H1 (cell line): ENCODE results near the gene TUBGCP3. TPM values are rescaled to one million over a fixed set of nuclear protein-coding genes. Genes with fewer than 3 reads are reported as not detected.

Experiments used
- CTCF ChIA-PET: fragments of 300-600 bp; sonication (Branson Sonifier 250); formaldehyde crosslinking; loops from one replicate; lab custom pipeline; 2021; ENCODE audit not compliant: partially characterized antibody; lab: Charles Lee
- POLR2A ChIA-PET: fragments of 300-600 bp; sonication (Branson Sonifier 250); formaldehyde crosslinking; loops from one replicate; lab custom pipeline; 2021; ENCODE audit warnings: inconsistent platforms; ENCODE audit not compliant: partially characterized antibody; lab: Charles Lee
- DNase-seq, 2 experiments: peaks; one replicate each; pipeline versions ENCODE4 v3.0.0 to v3.0.0-alpha.2; 2010 to 2022; ENCODE audit warnings: low spot score in 2 of 2, low read depth in 1 of 2, mixed read lengths in 1 of 2
- FAIRE-seq: peaks from 2 replicates; lab custom pipeline; 2011; peaks lifted over from hg19 to GRCh38; lab: Jason Lieb, UNC
- H2AFZ ChIP-seq: 2 replicates; pipeline ENCODE4 v1.8.1; 2012; ENCODE audit warnings: low read length, inconsistent platforms
- H2AK5ac ChIP-seq: 2 replicates; pipeline ENCODE4 v1.6.1; 2013; ENCODE audit warnings: low read depth, low read length
- H2BK120ac ChIP-seq: replicated peaks from 2 replicates; pipeline ENCODE3; 2013; ENCODE audit warnings: low read depth, low read length, inconsistent platforms
- H2BK12ac ChIP-seq: 2 replicates; pipeline ENCODE4 v1.6.1; 2013; ENCODE audit warnings: low read depth, low read length
- H2BK15ac ChIP-seq: 2 replicates; pipeline ENCODE4 v1.6.1; 2013; ENCODE audit warnings: low read length
- H2BK20ac ChIP-seq: 2 replicates; pipeline ENCODE4 v1.6.1; 2013; ENCODE audit warnings: low read length
- H2BK5ac ChIP-seq: 2 replicates; pipeline ENCODE4 v1.6.1; 2013; ENCODE audit warnings: low read depth, low read length
- H3K14ac ChIP-seq: 2 replicates; pipeline ENCODE4 v1.6.1; 2013; ENCODE audit warnings: inconsistent platforms; ENCODE audit not compliant: insufficient read length
- H3K18ac ChIP-seq: 2 replicates; pipeline ENCODE4 v1.6.1; 2013; ENCODE audit warnings: low read length; ENCODE audit errors: extremely low read depth
- H3K23ac ChIP-seq: 2 replicates; pipeline ENCODE4 v1.6.1; 2013; ENCODE audit warnings: inconsistent platforms; ENCODE audit not compliant: insufficient read length
- H3K23me2 ChIP-seq: 2 replicates; pipeline ENCODE4 v1.6.1; 2013; ENCODE audit warnings: low read depth, low read length
- H3K27ac ChIP-seq: 2 replicates; pipeline ENCODE4 v1.6.1; 2011; ENCODE audit warnings: low read depth, low read length, inconsistent platforms
- H3K27me3 ChIP-seq, 4 experiments: replicated peaks in 1 of 4; 1 replicate in 1 of 4; 2 replicates in 3 of 4; pipeline versions ENCODE4 v1.6.1 to v1.8.1; 2011 to 2013; ENCODE audit warnings: low read length in 3 of 4, mild to moderate bottlenecking in 3 of 4, inconsistent platforms in 2 of 4, mixed read lengths in 2 of 4, moderate library complexity in 1 of 4; ENCODE audit not compliant: control insufficient read depth in 3 of 4, insufficient read depth in 3 of 4; ENCODE audit errors: extremely low read depth in 1 of 4
- H3K36me3 ChIP-seq, 4 experiments: 2 replicates each; pipeline versions ENCODE4 v1.6.1 to v1.8.1; 2011 to 2013; ENCODE audit warnings: mild to moderate bottlenecking in 4 of 4, low read length in 3 of 4, moderate library complexity in 2 of 4, control low read depth in 1 of 4, inconsistent platforms in 1 of 4; ENCODE audit not compliant: insufficient read depth in 4 of 4, control insufficient read depth in 2 of 4
- H3K4ac ChIP-seq: replicated peaks from 2 replicates; pipeline ENCODE3; 2013; ENCODE audit warnings: low read length, low read depth, mixed read lengths, inconsistent platforms; ENCODE audit not compliant: insufficient read length
- H3K4me1 ChIP-seq, 4 experiments: replicated peaks in 1 of 4; 1 replicate in 1 of 4; 2 replicates in 3 of 4; pipeline versions ENCODE4 v1.6.1 to v1.8.1; 2011 to 2013; ENCODE audit warnings: low read length in 3 of 4, inconsistent platforms in 2 of 4, mixed read lengths in 1 of 4; ENCODE audit not compliant: insufficient read depth in 4 of 4, control insufficient read depth in 3 of 4
- H3K4me2 ChIP-seq, 2 experiments: 2 replicates each; pipeline versions ENCODE4 v1.6.1 to v1.8.1; 2011 to 2013; ENCODE audit warnings: low read depth in 2 of 2, low read length in 2 of 2, control low read depth in 1 of 2, inconsistent platforms in 1 of 2, mild to moderate bottlenecking in 1 of 2; ENCODE audit not compliant: insufficient read depth in 1 of 2
- H3K4me3 ChIP-seq, 4 experiments: fragments of 200-600, 300-600 bp in 1 of 4; sonication (generic), shearing (Covaris generic), sonication (Bioruptor Twin) in 1 of 4; 2 replicates each; pipeline versions ENCODE4 v1.5.1 to v1.8.1; 2011 to 2016; ENCODE audit warnings: low read length in 4 of 4, low read depth in 3 of 4, control low read depth in 2 of 4, inconsistent platforms in 2 of 4, mild to moderate bottlenecking in 2 of 4, mixed read lengths in 1 of 4, moderate library complexity in 1 of 4; ENCODE audit not compliant: insufficient read depth in 2 of 4; ENCODE audit errors: extremely low read depth in 1 of 4
- H3K56ac ChIP-seq: replicated peaks from 2 replicates; pipeline ENCODE3; 2013; ENCODE audit warnings: low read depth, mild to moderate bottlenecking, mixed read lengths, low read length, inconsistent platforms; ENCODE audit not compliant: insufficient read length
- H3K79me1 ChIP-seq: 2 replicates; pipeline ENCODE4 v1.6.1; 2013; ENCODE audit warnings: low read depth, low read length, control low read depth
- H3K79me2 ChIP-seq, 2 experiments: 2 replicates each; pipeline versions ENCODE4 v1.6.1 to v1.8.1; 2012 to 2013; ENCODE audit warnings: low read length in 2 of 2, mild to moderate bottlenecking in 2 of 2, inconsistent platforms in 1 of 2; ENCODE audit not compliant: insufficient read depth in 2 of 2, control insufficient read depth in 1 of 2
- H3K9ac ChIP-seq, 4 experiments: replicated peaks in 1 of 4; 1 replicate in 1 of 4; 2 replicates in 3 of 4; pipeline versions ENCODE4 v1.6.1 to v1.8.1; 2011 to 2013; ENCODE audit warnings: low read depth in 3 of 4, low read length in 3 of 4, control low read depth in 2 of 4, mild to moderate bottlenecking in 2 of 4, moderate library complexity in 2 of 4, inconsistent platforms in 1 of 4; ENCODE audit errors: extremely low read depth in 1 of 4
- H3K9me3 ChIP-seq, 2 experiments: 2 replicates each; pipeline versions ENCODE4 v1.6.1 to v1.8.1; 2012 to 2013; ENCODE audit warnings: mild to moderate bottlenecking in 2 of 2, moderate library complexity in 2 of 2, control low read depth in 1 of 2, inconsistent platforms in 1 of 2, low read depth in 1 of 2, low read length in 1 of 2, mixed read lengths in 1 of 2; ENCODE audit not compliant: insufficient read depth in 2 of 2
- H4K20me1 ChIP-seq, 2 experiments: replicated peaks in 1 of 2; 2 replicates each; pipeline versions ENCODE3 to v1.8.1; 2011 to 2013; ENCODE audit warnings: inconsistent platforms in 2 of 2, low read length in 2 of 2, mild to moderate bottlenecking in 1 of 2; ENCODE audit not compliant: insufficient read depth in 2 of 2, control insufficient read depth in 1 of 2
- H4K5ac ChIP-seq: 2 replicates; pipeline ENCODE4 v1.6.1; 2013; ENCODE audit warnings: low read length, low read depth, mixed read lengths, inconsistent platforms; ENCODE audit not compliant: insufficient read length
- H4K8ac ChIP-seq: 2 replicates; pipeline ENCODE4 v1.8.0; 2013; ENCODE audit warnings: mild to moderate bottlenecking, moderate library complexity, low read length, inconsistent platforms; ENCODE audit not compliant: insufficient read depth; ENCODE audit errors: extremely low read depth
- H4K91ac ChIP-seq: replicated peaks from 2 replicates; pipeline ENCODE3; 2013; ENCODE audit warnings: low read length, mixed read lengths, inconsistent platforms; ENCODE audit not compliant: insufficient read length
- BCL11A ChIP-seq, 2 experiments: IDR thresholded peaks; one replicate each; pipeline ENCODE4 v1.6.1; 2011; ENCODE audit warnings: low read depth in 2 of 2, low read length in 2 of 2, mild to moderate bottlenecking in 2 of 2
- CBX5 ChIP-seq: fragments of 300-800, 300-1000 bp; sonication (generic); IDR thresholded peaks from 2 replicates; pipeline ENCODE4 v1.7.1; 2016; ENCODE audit warnings: antibody characterized with exemption, low read length, low read depth
- CEBPB ChIP-seq: IDR thresholded peaks from 2 replicates; pipeline ENCODE4 v1.6.1; 2012; ENCODE audit warnings: low read depth, low read length
- CTCF ChIP-seq, 3 experiments: IDR thresholded peaks; 1 replicate in 2 of 3; 2 replicates in 1 of 3; pipeline versions ENCODE4 v1.5.1 to v1.6.1; 2011; ENCODE audit warnings: low read length in 3 of 3, mild to moderate bottlenecking in 3 of 3, inconsistent platforms in 2 of 3, low read depth in 1 of 3, moderate library complexity in 1 of 3; ENCODE audit not compliant: insufficient read depth in 1 of 3; ENCODE audit errors: control extremely low read depth in 1 of 3
- KDM4A ChIP-seq: IDR thresholded peaks from one replicate; pipeline ENCODE4 v1.7.1; 2012; ENCODE audit warnings: low read depth, mild to moderate bottlenecking, moderate library complexity, low read length, inconsistent platforms; ENCODE audit not compliant: severe bottlenecking
- KDM5A ChIP-seq: fragments of 200-600 bp; IDR thresholded peaks from 2 replicates; pipeline ENCODE4 v1.7.1; 2012; ENCODE audit warnings: mild to moderate bottlenecking, low read length, inconsistent platforms, mixed read lengths
- NANOG ChIP-seq: IDR thresholded peaks from 2 replicates; pipeline ENCODE4 v1.6.1; 2011; ENCODE audit warnings: low read length, low read depth, mild to moderate bottlenecking, inconsistent platforms; ENCODE audit not compliant: insufficient read depth, poor library complexity, severe bottlenecking
- RXRA ChIP-seq: IDR thresholded peaks from 2 replicates; pipeline ENCODE4 v1.6.1; 2011; ENCODE audit warnings: low read depth, mild to moderate bottlenecking, low read length, moderate library complexity; ENCODE audit not compliant: insufficient read depth
- SAP30 ChIP-seq: fragments of 300-600 bp; sonication (generic); IDR thresholded peaks from 2 replicates; pipeline ENCODE4 v1.7.1; 2012; ENCODE audit warnings: low read length, moderate library complexity, mild to moderate bottlenecking, inconsistent platforms; ENCODE audit not compliant: insufficient read depth, insufficient replicate concordance
- TBP ChIP-seq: IDR thresholded peaks from 2 replicates; pipeline ENCODE4 v1.6.1; 2011; ENCODE audit warnings: low read depth, low read length, improper control_type of control experiment
- ZNF274 ChIP-seq: IDR thresholded peaks from 2 replicates; pipeline ENCODE4 v1.7.0; 2012; ENCODE audit warnings: low read length, borderline replicate concordance; ENCODE audit errors: extremely low read depth
- WGBS, 2 experiments: shearing (Covaris generic) in 1 of 2; methylation state at CpG; one replicate each; pipeline versions ENCODE4 v1.1.6 to v1.1.7; 2013 to 2015; ENCODE audit warnings: low lambda C conversion rate in 2 of 2, mixed read lengths in 2 of 2, inconsistent platforms in 1 of 2, low coverage in 1 of 2, missing lambda C conversion rate in 1 of 2; ENCODE audit not compliant: insufficient replicate concordance in 2 of 2, insufficient coverage in 1 of 2, insufficient read length in 1 of 2; ENCODE audit errors: extremely low coverage in 1 of 2, missing lambda C conversion rate in 1 of 2; 5-methylcytosine and 5-hydroxymethylcytosine counted together
- polyA plus RNA-seq, 7 experiments: library from polyadenylated mRNA; depleted of rRNA in 3 of 7; stranded (reverse) in 5 of 7; unstranded in 2 of 7; fragments of >200 nt in 5 of 7; fragments of 200-250 nt in 2 of 7; gene quantifications; 1 replicate in 5 of 7; 2 replicates in 1 of 7; 4 replicates in 1 of 7; pipeline versions ENCODE4 v1.2.1 to v1.2.3, GENCODE V29; 2011 to 2013; ENCODE audit warnings: missing spikeins in 2 of 7, mixed read lengths in 2 of 7
- total RNA-seq: library from RNA; stranded (reverse); fragmentation: NEBNext Ultra II Directional; extraction: Animal tissue kit (Norgen Biotek cat#: 25700); gene quantifications from 2 replicates; pipeline ENCODE4 v1.2.1, GENCODE V29; 2021

TUBGCP3 gene
- total and polyA plus RNA-seq, 2 of the 8 experiments (the other 6 are each of a cell fraction or from before 2014, with no cell fraction given) = 27.0 to 31.7 TPM

- H3K56ac ChIP-seq = no peak overlapping the region
- H4K20me1 ChIP-seq = peaks cover 4 to 12% of the 10 kb centered on the region in 2 experiments
- TF ChIP-seq CTCF (IDR thresholded peaks at IDR 0.05; ENCODE audit: control extremely low read depth in 1 of 3, insufficient read depth in 1 of 3, low read depth in 1 of 3, low read length in 3 of 3) (no peak), TBP (no peak), ZNF274 (no peak), KDM4A (no peak), BCL11A (IDR thresholded peaks at IDR 0.05; ENCODE audit: low read depth in 2 of 2, low read length in 2 of 2) (no peak), SAP30 (no peak), CEBPB (no peak), NANOG (no peak), CBX5 (no peak), RXRA (no peak), KDM5A (no peak)
Measured at GRCh38 chr13:112572366-112572765, 15.6 kb downstream of the TUBGCP3 start.

More at GRCh38 chr13:112572366-112572765, 15.6 kb downstream of the TUBGCP3 start:
- Histone ChIP-seq H2BK5ac (no peak overlapping the region), H3K23ac (no peak overlapping the region), H3K4me3 (no peak overlapping the region), H3K18ac (no peak overlapping the region), H3K9ac (no peak overlapping the region), H4K5ac (no peak overlapping the region), H3K79me1 (peaks cover 14% of the 10 kb centered on the region; the same call in 1 of the 2 replicates), H2BK120ac (no peak overlapping the region), H2BK15ac (no peak overlapping the region), H2BK12ac (no peak overlapping the region), H2BK20ac (no peak overlapping the region), H3K27ac (no peak overlapping the region), H3K36me3 (peaks cover 5 to 13% (median 9%) of the 10 kb centered on the region in 4 experiments), H4K8ac (no peak overlapping the region), H3K14ac (no peak overlapping the region), H3K4me1 (peaks cover 0 to 15% (median 3%) of the 10 kb centered on the region in 4 experiments; a peak in 5 of 7 replicates), H3K79me2 (peaks cover 5 to 76% of the 10 kb centered on the region in 2 experiments; a peak in 3 of 4 replicates), H3K9me3 (no peaks in the 10 kb centered on the region), H2AK5ac (no peak overlapping the region), H3K27me3 (no peaks in the 10 kb centered on the region), H4K91ac (no peak overlapping the region), H3K23me2 (no peaks in the 10 kb centered on the region), H3K4ac (no peak overlapping the region), H3K4me2 (no peak overlapping the region), H2AFZ (no peak overlapping the region)
- WGBS, 2 experiments = 81% methylated on average over 5 of the region's 5 CpGs; no CpG with 5 or more reads in 1 of the 2 experiments
- DNase-seq (no peak), FAIRE-seq (no peak)
- POLR2A ChIA-PET = no interaction called here
- CTCF ChIA-PET = interaction anchor here (1.6 kb wide), 1 partner anchor 11 kb away, joined by 4 read pairs; no protein-coding TSS in a partner anchor
